ENCODE data around the gene ZNF76.
"Not testable (repeated sequence)": the region's sequence is repeated elsewhere in the genome, so short reads cannot be mapped to it uniquely, and the experiment has no call there.

Gene ZNF76

DNA sequence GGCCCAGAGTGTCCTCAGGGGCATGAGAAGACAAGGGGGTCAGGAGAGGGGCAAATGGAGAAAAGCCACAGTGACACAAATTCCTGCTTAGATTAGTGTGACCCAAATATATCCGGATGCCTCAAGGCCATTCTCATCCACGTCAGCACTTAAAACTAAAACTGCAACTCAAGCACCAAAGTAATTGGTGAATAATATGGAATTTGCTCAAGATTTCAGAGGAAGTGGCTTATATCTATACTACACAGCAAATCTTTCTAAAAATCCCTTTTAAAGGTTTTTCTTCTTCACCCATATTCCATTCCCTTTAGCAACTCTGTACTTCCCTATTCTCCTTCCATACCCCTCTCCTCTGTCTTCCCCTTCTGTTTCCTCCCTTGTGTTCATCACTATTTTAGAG, 53.3 kb downstream of the ZNF76 start:
- 0 out of 2 replicates have a peak, but pooled peaks cover 4% of the 10 kb centered on the region for H3K4me1 ChIP-seq (ENCODE audit: control insufficient read depth, insufficient read depth, low read length)
- no peak overlapping the region for H3K27ac ChIP-seq (ENCODE audit: low read depth, low read length)
- H3K36me3 ChIP-seq (ENCODE audit: control insufficient read depth, insufficient read depth, low read length) = no peaks in the 10 kb centered on the region
- no peak overlapping the region for H3K9ac ChIP-seq (ENCODE audit: low read depth, low read length)
- H3K9me3 ChIP-seq (ENCODE audit: control insufficient read depth, insufficient read depth, low read length) = no peaks in the 10 kb centered on the region
- H3K27me3 ChIP-seq (ENCODE audit: control insufficient read depth, insufficient read depth, low read length) = peaks cover 18% of the 10 kb centered on the region
- H3K4me3 ChIP-seq (ENCODE audit: low read depth, low read length) = no peak overlapping the region

DNA sequence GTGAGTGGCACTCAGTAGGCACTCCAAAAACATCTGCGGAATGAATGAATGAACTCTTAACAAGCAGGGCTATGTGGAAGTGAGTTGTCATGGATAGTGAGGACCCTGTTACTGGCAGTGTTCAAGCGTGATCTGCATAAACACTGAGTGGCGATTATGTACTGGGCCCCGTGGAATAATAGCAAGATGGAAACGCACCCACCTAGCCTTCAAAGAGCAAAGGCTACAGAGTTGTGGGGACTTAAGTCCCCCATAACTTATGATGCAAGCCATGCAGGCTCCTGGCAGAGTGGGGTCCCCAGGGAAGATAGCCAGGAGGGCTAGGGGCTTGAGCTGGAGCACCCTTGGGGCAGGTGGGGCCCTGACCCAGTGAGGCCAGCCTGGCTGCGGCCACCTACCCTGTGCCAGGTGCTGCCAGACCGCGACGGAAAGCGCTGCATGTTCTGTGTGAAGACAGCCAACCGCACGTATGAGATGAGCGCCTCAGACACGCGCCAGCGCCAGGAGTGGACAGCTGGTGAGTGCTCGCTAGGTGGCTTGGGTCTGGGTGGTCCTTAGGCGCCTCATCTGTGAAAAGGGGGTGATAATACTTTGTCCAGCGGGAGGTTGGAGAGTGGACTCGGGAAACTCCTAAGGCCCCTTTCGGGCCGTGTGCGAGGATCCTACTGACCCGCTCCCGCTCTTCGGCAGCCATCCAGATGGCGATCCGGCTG, 58.1 kb downstream of the ZNF76 start:
- peaks cover 23% of the 10 kb centered on the region for H3K27me3 ChIP-seq (ENCODE audit: control insufficient read depth, insufficient read depth, low read length)
- no peak overlapping the region for H3K27ac ChIP-seq (ENCODE audit: low read depth, low read length)
- H3K9me3 ChIP-seq (ENCODE audit: control insufficient read depth, insufficient read depth, low read length) = no peaks in the 10 kb centered on the region
- H3K4me3 ChIP-seq (ENCODE audit: low read depth, low read length) = peak overlapping the region; percentile 60
- H3K4me1 ChIP-seq (ENCODE audit: control insufficient read depth, insufficient read depth, low read length) = peaks cover 13% of the 10 kb centered on the region
- H3K9ac ChIP-seq (ENCODE audit: low read depth, low read length) = peak overlapping the region; percentile 8
- H3K36me3 ChIP-seq (ENCODE audit: control insufficient read depth, insufficient read depth, low read length) = no peaks in the 10 kb centered on the region

DNA sequence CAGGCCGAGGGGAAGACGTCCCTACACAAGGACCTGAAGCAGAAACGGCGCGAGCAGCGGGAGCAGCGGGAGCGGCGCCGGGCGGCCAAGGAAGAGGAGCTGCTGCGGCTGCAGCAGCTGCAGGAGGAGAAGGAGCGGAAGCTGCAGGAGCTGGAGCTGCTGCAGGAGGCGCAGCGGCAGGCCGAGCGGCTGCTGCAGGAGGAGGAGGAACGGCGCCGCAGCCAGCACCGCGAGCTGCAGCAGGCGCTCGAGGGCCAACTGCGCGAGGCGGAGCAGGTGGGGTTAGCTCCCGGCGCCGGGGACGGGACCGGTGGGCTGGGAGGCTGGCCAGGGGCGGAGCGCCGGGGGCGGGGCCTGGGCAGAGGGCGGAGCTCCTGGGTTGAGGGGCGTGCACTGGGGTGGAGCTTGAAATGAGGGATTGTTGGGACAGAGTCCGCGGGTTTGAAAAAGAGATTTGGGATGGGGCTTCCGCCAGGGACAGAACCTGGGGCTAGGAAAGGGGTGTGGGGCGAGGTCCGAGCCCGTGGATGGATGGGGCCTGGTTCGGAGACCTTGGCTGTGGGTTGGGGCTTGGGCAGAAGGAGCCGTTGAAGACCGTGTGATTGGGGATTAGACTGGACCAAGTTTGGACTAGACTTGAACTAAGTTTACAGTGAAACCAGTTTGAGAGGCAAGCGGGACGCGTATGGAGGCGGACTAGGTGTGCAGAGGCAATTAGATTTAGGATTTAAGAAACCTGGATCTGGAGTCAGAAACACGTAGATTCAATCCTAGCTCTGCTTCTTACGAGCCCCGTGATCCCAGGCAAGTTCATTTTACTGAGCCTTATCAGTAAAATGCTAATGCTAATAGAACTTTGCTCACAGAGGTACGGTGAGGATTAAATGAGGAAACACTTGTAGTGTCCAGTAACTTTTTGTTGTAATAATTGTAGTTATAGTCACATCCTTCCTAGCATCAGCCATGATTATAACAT, 58.9 kb downstream of the ZNF76 start:
- H3K9me3 ChIP-seq (ENCODE audit: control insufficient read depth, insufficient read depth, low read length) = no peaks in the 10 kb centered on the region
- H3K27ac ChIP-seq (ENCODE audit: low read depth, low read length) = no peak overlapping the region
- H3K4me3 ChIP-seq (ENCODE audit: low read depth, low read length) = peak overlapping the region; percentile 60
- H3K27me3 ChIP-seq (ENCODE audit: control insufficient read depth, insufficient read depth, low read length) = peaks cover 23% of the 10 kb centered on the region
- no peaks in the 10 kb centered on the region for H3K36me3 ChIP-seq (ENCODE audit: control insufficient read depth, insufficient read depth, low read length)
- H3K9ac ChIP-seq (ENCODE audit: low read depth, low read length) = peak overlapping the region; percentile 45
- peaks cover 14% of the 10 kb centered on the region for H3K4me1 ChIP-seq (ENCODE audit: control insufficient read depth, insufficient read depth, low read length)

DNA sequence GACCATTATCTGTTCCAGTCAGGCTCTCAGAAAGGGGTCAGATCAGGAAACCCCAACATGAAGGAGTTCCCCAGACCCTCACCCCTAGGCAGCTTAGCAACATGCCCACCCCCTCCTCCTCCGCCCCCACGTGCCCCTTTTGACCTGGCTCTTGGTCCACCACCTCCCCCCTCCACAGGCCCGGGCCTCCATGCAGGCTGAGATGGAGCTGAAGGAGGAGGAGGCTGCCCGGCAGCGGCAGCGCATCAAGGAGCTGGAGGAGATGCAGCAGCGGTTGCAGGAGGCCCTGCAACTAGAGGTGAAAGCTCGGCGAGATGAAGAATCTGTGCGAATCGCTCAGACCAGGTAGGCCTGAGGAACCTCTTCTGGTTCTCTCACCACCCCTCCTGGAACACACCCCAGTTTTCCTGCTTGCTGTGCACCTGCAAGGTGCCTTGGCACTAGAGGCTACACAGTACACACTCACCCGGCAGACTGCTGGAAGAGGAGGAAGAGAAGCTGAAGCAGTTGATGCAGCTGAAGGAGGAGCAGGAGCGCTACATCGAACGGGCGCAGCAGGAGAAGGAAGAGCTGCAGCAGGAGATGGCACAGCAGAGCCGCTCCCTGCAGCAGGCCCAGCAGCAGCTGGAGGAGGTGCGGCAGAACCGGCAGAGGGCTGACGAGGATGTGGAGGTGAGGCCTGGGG, 60.0 kb downstream of the ZNF76 start:
- Histone ChIP-seq H3K27ac (ENCODE audit: low read depth, low read length) (no peak overlapping the region), H3K4me3 (ENCODE audit: low read depth, low read length) (no peak overlapping the region), H3K4me1 (ENCODE audit: control insufficient read depth, insufficient read depth, low read length) (peaks cover 14% of the 10 kb centered on the region), H3K9me3 (ENCODE audit: control insufficient read depth, insufficient read depth, low read length) (no peaks in the 10 kb centered on the region), H3K9ac (ENCODE audit: low read depth, low read length) (no peak overlapping the region), H3K27me3 (ENCODE audit: control insufficient read depth, insufficient read depth, low read length) (peaks cover 23% of the 10 kb centered on the region), H3K36me3 (ENCODE audit: control insufficient read depth, insufficient read depth, low read length) (no peaks in the 10 kb centered on the region)

DNA sequence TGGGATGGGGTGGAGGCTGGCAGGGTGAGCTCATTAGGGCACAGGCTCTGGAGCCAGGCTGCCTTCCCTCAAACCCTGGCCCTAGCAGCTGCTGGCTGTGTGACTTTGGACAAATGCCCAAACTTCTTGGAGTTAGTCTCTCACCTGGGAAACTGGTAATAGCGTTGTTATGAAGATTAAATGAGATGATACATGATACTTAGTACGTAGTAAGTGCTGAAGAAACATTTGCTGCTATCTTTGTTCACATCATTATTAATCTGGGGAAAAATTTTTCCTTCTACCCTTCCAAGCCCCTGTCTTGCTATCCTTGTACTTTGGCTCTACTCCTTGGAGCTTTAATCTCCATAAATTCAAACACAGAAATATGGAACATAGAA, 60.5 kb downstream of the ZNF76 start:
- Histone ChIP-seq H3K27me3 (ENCODE audit: control insufficient read depth, insufficient read depth, low read length) (peaks cover 23% of the 10 kb centered on the region), H3K9me3 (ENCODE audit: control insufficient read depth, insufficient read depth, low read length) (no peaks in the 10 kb centered on the region), H3K36me3 (ENCODE audit: control insufficient read depth, insufficient read depth, low read length) (no peaks in the 10 kb centered on the region), H3K9ac (ENCODE audit: low read depth, low read length) (no peak overlapping the region), H3K27ac (ENCODE audit: low read depth, low read length) (no peak overlapping the region), H3K4me1 (ENCODE audit: control insufficient read depth, insufficient read depth, low read length) (peaks cover 14% of the 10 kb centered on the region), H3K4me3 (ENCODE audit: low read depth, low read length) (no peak overlapping the region)

DNA sequence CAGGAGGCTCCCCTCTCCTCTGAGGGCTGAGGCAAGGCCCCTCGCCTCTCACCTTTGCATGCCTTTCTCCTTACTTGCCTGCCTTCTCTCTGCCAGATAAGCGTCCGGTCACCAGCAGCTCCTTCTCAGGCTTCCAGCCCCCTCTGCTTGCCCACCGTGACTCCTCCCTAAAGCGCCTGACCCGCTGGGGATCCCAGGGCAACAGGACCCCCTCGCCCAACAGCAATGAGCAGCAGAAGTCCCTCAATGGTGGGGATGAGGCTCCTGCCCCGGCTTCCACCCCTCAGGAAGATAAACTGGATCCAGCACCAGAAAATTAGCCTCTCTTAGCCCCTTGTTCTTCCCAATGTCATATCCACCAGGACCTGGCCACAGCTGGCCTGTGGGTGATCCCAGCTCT, 61.6 kb downstream of the ZNF76 start:
- Histone ChIP-seq H3K36me3 (ENCODE audit: control insufficient read depth, insufficient read depth, low read length) (no peaks in the 10 kb centered on the region), H3K9ac (ENCODE audit: low read depth, low read length) (no peak overlapping the region), H3K27me3 (ENCODE audit: control insufficient read depth, insufficient read depth, low read length) (peaks cover 22% of the 10 kb centered on the region), H3K4me1 (ENCODE audit: control insufficient read depth, insufficient read depth, low read length) (peaks cover 14% of the 10 kb centered on the region), H3K4me3 (ENCODE audit: low read depth, low read length) (no peak overlapping the region), H3K9me3 (ENCODE audit: control insufficient read depth, insufficient read depth, low read length) (no peaks in the 10 kb centered on the region), H3K27ac (ENCODE audit: low read depth, low read length) (no peak overlapping the region)

DNA sequence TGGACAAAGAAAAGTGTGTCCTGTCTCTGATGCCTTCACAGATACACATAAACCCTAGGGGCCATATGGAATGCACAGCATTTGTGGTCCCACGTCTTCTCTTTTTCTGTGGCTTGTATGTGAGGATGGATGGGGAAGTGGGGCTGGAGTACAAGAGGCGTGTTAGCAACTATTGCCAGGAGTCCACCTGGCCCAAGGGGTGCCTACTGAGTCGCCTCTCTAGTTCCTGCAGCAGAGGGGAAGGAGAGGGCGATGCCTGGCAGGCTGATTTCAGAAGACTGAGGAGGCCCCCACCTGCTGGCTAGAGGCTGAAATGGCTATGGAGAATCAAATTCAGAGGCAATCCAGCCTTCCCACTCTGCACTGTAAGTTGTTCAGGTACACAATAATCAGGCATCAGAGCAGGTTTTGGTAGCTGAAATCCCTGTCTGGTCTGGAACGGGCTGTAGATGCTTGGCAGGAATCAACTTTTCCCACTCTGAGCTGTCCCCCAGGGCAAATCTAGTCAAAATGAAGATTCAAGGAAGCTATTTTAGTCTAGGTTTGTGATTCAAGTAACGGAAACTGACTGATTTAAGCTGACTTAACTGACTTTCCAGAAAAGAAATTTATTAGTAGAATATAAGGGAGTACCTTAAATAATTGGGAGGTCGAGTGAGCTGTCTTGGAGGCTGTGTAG, 68.0 kb downstream of the ZNF76 start:
- Histone ChIP-seq H3K36me3 (ENCODE audit: control insufficient read depth, insufficient read depth, low read length) (no peaks in the 10 kb centered on the region), H3K4me3 (ENCODE audit: low read depth, low read length) (no peak overlapping the region), H3K9me3 (ENCODE audit: control insufficient read depth, insufficient read depth, low read length) (0 out of 2 replicates have a peak, but pooled peaks cover 3% of the 10 kb centered on the region), H3K9ac (ENCODE audit: low read depth, low read length) (no peak overlapping the region), H3K27me3 (ENCODE audit: control insufficient read depth, insufficient read depth, low read length) (no peaks in the 10 kb centered on the region), H3K4me1 (ENCODE audit: control insufficient read depth, insufficient read depth, low read length) (0 out of 2 replicates have a peak, but pooled peaks cover 2% of the 10 kb centered on the region), H3K27ac (ENCODE audit: low read depth, low read length) (no peak overlapping the region)

DNA sequence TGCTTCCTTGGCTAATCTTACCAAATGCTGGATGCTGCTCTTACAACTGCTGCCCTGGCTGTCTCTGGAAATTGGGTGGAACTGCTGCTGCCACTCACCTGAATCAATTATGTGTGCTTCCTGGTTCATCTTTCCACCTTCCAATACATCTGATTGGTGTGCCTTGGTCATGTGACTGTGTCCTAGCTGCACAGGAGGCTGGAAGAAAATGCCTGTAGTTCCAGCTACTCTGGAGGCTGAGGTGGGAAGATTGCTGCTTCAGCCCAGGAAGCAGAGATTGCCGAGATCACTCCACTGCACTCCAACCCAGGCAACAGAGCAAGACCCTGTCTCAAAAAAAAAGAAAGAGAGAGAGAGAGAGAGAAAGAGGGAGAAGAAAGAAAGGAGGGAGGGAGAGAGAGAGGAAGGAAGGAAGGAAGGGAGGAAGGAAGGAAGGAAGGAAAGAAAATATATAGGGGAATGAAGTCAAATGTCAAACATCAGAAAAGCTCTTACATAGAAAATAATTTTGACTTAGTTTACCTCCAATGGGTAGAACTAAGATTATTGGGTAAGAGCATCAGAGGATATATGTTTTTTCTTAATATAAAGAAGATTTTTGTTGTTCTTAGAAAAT, 68.7 kb downstream of the ZNF76 start:
- H3K9me3 ChIP-seq (ENCODE audit: control insufficient read depth, insufficient read depth, low read length) = 0 out of 2 replicates have a peak, but pooled peaks cover 3% of the 10 kb centered on the region
- H3K36me3 ChIP-seq (ENCODE audit: control insufficient read depth, insufficient read depth, low read length) = no peaks in the 10 kb centered on the region
- no peaks in the 10 kb centered on the region for H3K27me3 ChIP-seq (ENCODE audit: control insufficient read depth, insufficient read depth, low read length)
- no peak overlapping the region for H3K9ac ChIP-seq (ENCODE audit: low read depth, low read length)
- H3K4me3 ChIP-seq (ENCODE audit: low read depth, low read length) = no peak overlapping the region
- H3K4me1 ChIP-seq (ENCODE audit: control insufficient read depth, insufficient read depth, low read length) = no peaks in the 10 kb centered on the region
- H3K27ac ChIP-seq (ENCODE audit: low read depth, low read length) = no peak overlapping the region

DNA sequence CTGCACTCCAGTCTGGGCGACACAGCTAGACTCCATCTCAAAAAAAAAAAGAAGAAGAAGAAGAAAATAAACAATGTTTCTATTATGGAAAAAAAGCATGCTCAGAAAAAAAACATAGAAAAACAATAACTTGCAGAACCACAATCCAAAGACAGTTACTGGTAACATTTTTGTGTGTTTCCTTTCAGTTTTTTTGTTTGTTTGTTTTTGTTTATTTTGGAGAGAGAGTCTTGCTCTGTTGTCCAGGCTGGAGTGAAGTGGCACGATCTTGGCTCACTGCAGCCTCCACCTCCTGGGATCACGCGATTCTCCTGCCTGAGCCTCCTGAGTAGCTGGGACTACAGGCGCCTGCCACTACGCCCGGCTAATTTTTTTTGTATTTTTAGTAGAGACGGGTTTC, 69.4 kb downstream of the ZNF76 start:
- not testable (repeated sequence) for H3K4me3 ChIP-seq (ENCODE audit: low read depth, low read length); H3K9ac ChIP-seq (ENCODE audit: low read depth, low read length); H3K27me3 ChIP-seq (ENCODE audit: control insufficient read depth, insufficient read depth, low read length); H3K36me3 ChIP-seq (ENCODE audit: control insufficient read depth, insufficient read depth, low read length); H3K4me1 ChIP-seq (ENCODE audit: control insufficient read depth, insufficient read depth, low read length); H3K9me3 ChIP-seq (ENCODE audit: control insufficient read depth, insufficient read depth, low read length); H3K27ac ChIP-seq (ENCODE audit: low read depth, low read length)

DNA sequence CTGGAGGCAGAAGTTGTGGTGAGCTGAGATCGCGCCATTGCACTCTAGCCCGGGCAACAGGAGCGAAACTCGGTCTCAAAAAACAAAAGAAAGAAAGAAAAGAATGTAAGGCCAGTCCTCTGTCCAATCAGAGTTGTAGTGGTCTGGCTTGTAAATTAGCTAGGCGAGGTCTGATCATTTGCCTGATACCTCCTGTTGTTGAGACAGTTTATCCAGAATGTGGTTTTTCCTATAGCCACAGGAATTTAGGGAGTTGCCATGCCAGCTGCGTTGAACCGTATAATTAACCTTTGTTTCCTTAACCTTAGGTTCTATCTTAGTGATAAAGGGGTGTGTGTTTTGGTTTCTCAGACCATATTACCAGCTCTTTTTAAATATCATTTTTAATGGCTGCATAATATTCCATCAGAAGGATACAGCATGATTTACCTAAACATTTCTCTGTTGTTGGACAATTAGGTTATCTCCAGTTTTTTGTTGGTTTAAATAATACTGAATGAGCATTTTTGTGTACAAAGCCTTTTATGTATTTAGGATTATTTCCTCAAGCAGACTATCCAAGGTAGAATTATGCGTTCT, 71.1 kb downstream of the ZNF76 start:
- Histone ChIP-seq H3K9ac (ENCODE audit: low read depth, low read length) (no peak overlapping the region), H3K4me1 (ENCODE audit: control insufficient read depth, insufficient read depth, low read length) (no peaks in the 10 kb centered on the region), H3K36me3 (ENCODE audit: control insufficient read depth, insufficient read depth, low read length) (no peaks in the 10 kb centered on the region), H3K27me3 (ENCODE audit: control insufficient read depth, insufficient read depth, low read length) (no peaks in the 10 kb centered on the region), H3K9me3 (ENCODE audit: control insufficient read depth, insufficient read depth, low read length) (0 out of 2 replicates have a peak, but pooled peaks cover 3% of the 10 kb centered on the region), H3K4me3 (ENCODE audit: low read depth, low read length) (no peak overlapping the region), H3K27ac (ENCODE audit: low read depth, low read length) (no peak overlapping the region)
